Stimulated activated CD4-positive, alpha-beta T cell treated with anti-CD3 and anti-CD28 coated beads, Interleukin-4, amount 100 ng/mL, for 1 hour (primary cell): Measurements from ENCODE around the gene NEIL1.
"Not testable (repeated sequence)": the region's sequence is repeated elsewhere in the genome, so short reads cannot be mapped to it uniquely, and the experiment has no call there.

ENCODE experiments used
- DNase-seq: peaks from one replicate; pipeline ENCODE4 v3.0.0-alpha.2; 2020

The NEIL1 gene

GRCh38 chr15:75346796-75347221 is at the start of gene NEIL1:
NEIL1 (plus strand) TSS chr15:75347039; CDS start chr15:75348906, 1,867 bp downstream.
- no peak for DNase-seq

- DNase-seq = not testable (repeated sequence)
These were observed 48.1 kb upstream of the NEIL1 start for GRCh38 chr15:75298541-75299310.

- peak; percentile 65 for DNase-seq
These were observed 47.5 kb upstream of the NEIL1 start for GRCh38 chr15:75299311-75299688.

DNA sequence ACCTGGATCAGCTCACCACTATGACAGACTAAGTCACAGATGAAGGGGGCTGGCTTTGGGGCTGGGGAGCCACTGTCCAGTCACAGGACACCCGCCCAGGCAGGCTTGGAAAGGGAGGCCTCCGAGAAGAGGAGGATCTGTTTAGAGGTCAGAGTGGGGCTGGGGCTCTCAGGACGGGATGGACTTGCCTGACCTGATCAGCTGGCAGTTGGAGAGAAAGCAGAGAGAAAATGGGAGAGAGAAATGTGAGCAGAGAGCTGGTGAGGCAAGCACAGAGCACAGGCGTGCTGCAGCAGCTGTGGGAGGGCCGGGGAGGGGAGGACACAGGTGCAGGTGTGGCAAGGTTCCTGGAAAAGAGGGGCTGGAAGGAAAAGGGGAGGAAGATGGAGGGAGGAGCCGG is 46.8 kb upstream of the NEIL1 start:
- DNase-seq = not testable (repeated sequence)

DNA sequence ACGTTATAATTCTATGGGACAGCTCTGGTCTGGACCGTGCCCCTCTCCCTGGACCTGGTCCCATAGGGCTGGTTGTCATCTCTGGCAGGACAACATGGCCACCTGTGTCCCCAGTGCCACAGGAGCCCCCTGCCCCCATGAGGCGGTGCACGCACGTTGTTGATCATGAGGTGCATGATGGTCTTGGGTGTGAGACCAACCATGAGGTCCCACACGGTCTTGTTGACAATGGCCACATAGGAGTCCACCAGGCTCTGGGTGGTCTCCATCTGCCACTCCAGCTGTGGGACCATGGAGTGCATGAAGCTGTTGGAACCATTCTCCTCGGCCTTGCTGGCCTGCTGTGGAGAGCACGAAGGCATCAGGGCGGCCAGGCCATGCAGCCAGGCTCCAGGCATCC is 44.5 kb upstream of the NEIL1 start:
- DNase-seq = no peak

DNA sequence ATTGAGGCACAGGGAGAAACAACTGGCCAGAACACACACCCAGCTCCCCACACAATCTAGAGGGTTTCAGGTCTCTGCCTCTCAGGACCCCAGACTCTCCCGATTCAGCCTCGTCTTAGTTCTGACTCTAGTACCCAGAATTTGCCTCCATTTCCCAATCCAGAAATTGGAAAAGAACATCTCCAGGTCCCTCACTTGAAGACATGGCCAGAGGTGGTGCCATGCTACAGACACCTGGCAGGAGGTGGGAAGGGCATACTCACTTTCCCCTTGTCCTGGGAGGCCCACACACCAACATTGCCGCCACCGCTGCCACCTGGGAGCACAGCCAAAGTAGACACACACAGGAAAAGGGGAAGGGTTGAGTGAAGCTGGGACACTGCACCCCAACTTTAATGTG is 44.1 kb upstream of the NEIL1 start:
- DNase-seq = not testable (repeated sequence)

GRCh38 chr15:75306188-75306587 is 40.7 kb upstream of the NEIL1 start:
- no peak for DNase-seq

GRCh38 chr15:75307778-75308390 is 39.0 kb upstream of the NEIL1 start:
- DNase-seq = peak; percentile 16

- no peak for DNase-seq
These were observed 37.1 kb upstream of the NEIL1 start for GRCh38 chr15:75309711-75310110.

GRCh38 chr15:75312548-75312947 is 34.3 kb upstream of the NEIL1 start:
- not testable (repeated sequence) for DNase-seq

DNA sequence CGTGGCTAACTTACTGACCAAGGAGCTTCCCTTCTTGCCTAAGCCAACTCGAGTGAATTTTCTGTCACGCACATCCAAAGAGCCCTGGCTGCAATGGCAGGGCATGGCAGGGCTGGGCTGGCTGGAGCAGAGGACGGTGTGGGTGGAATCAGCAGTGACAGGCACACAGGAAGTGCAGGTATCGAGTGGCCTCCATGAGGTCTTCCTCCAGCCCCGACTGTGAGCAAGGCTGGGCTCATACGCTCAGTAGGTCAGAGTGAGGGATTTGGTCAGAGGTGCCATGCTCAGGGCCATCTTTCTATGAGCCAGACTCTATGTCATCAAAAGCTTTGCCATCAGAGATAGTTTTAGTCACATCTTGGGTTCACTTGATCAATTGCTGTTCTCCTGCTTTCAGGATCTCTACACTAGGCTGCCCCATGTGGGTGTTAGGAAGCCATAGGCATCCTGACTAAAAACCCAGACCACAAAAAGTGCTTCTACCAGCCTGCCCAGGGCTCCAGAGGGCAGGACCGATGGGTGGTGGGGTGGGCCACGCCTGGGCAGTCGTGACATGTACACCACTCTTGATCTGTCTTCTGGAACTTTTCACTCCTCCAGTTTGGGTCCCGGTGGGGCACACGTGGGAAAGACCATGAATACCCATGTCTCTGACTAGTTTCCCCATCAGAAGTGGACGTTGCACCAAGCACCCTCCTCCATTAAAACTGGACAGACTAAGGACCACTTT is 33.6 kb upstream of the NEIL1 start:
- DNase-seq = no peak

DNA sequence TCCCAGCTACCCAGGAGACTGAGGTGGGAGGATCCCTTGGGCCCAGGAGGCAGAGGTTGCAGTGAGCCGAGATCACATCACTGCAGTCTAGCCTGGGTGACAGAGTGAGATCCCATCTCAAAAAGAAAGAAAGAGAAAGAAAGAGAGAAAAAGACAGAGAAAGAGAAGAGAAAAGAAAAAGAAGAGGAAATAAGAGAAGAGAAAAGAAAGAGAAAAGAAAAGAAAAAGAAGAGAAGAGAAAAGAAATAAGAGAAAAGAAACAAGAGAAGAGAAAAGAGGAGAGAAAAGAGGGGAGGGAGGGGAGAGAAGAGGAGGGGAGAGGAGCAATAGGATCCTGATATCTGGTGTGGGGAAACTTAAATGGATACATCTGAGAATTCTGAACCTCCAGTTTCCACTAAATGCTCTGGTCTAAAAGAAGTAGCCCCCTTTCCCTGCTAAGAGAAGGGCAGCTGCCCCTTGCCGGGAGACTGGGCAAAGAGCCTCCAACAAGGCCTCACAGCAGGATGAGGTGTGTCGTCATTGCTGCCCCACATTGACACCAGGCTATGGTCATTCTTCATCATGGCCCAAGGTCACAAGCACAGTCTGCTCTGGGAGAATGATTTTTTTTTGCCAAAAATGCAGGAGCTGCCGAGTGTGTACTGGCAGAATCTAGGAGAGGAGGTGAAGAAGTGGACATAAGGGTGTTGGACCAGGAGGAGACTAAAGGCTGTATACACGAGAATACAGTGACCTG is 32.1 kb upstream of the NEIL1 start:
- DNase-seq = no peak

DNA sequence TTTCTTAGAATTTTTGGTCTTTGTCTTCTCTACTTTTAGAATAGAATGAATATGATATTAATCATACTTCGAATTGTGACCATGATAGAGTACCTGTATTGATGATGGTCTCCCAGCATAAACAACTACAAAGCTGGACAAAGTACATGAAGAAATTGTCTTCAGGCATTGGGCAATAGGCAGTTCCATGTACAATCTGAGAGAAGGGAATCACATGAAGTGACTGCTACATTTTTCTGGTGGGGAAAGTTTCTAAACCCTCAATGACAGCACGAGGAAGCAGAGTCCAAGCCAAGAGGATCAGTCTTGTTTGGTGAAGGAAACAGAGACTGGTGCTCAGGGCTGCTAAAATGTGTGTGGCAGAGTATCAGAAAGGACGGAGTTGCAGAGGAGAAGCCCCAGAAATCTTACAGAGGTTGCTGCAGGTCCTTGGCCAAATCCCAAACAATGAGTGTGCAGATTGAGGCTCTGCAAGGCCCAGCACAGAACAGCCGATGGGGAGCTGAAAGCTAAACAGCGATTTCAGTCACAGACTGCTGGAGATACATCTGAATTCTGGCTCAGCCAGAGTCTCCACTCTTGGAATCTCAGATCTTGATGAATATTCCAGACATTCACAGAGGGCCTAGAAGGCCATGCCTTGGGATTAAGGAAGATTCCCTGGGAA is 27.5 kb upstream of the NEIL1 start:
- DNase-seq = not testable (repeated sequence)

DNA sequence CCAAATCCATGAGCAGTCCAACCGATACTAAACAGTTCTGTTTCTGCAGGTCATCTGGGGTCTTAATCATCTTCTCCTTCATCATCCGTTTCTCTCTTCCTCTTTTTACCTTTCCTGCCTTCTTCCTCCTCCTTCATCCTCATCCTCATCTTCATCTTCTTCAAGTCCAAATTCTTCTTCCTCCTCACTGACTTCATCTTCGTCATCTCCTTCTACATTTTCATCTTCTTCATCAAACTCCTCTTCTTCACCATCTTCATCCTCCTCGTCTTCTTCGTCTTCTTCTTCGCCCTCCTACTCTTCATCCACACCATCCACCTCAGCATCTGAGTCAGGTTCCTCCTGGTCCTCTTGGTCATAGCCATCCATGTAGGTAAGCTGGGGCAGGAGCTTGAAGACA is 25.1 kb upstream of the NEIL1 start:
- no peak for DNase-seq

GRCh38 chr15:75325922-75326321 is 20.9 kb upstream of the NEIL1 start:
- no peak for DNase-seq

DNA sequence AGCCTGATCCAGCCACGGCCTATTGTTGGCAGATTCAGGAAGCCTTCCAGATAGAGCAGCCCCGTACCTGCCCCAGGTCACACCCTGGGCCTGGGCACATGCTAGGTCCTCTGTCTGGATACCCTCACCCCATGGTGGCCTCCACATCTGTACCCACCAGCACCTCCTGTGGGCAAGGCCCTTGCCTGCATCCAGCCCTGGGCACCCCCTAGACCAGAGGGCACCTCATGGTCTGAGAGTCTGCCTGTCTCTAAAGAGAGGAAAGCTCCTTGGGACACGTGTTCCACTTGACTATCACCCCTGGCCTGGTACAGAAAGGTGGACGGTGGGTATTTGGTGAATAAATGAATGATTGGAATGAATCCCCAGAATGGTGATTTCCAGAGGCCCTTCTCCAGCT is 19.8 kb upstream of the NEIL1 start:
- DNase-seq = no peak

GRCh38 chr15:75327491-75327890 is 19.3 kb upstream of the NEIL1 start:
- no peak for DNase-seq

- no peak for DNase-seq
These were observed 18.1 kb upstream of the NEIL1 start for GRCh38 chr15:75328493-75329314.

- no peak for DNase-seq
These were observed 17.3 kb upstream of the NEIL1 start for GRCh38 chr15:75329571-75329970.

DNA sequence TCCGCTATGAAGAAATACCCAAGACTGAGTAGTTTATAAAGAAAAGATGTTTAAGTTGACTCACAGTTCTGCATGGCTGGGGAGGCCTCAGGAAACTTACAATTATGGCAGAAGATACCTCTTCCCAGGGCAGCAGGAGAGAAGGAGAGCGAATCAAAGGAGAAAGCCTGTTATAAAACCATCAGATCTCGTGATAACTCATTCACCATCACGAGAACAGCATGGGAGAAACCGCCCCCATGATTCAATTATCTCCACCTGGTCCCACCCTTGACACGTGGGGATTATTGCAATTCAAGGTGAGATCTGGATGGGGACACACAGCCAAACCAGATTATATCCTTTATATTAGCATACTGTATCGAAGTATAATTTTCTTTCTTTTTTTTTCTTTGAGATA is 14.7 kb upstream of the NEIL1 start:
- not testable (repeated sequence) for DNase-seq

GRCh38 chr15:75333654-75334419 is 13.0 kb upstream of the NEIL1 start:
- DNase-seq = not testable (repeated sequence)
